ENCODE measurements around the gene PSMD8.
"Not testable (repeated sequence)": the region's sequence is repeated elsewhere in the genome, so short reads cannot be mapped to it uniquely, and the experiment has no call there.

Gene PSMD8

DNA sequence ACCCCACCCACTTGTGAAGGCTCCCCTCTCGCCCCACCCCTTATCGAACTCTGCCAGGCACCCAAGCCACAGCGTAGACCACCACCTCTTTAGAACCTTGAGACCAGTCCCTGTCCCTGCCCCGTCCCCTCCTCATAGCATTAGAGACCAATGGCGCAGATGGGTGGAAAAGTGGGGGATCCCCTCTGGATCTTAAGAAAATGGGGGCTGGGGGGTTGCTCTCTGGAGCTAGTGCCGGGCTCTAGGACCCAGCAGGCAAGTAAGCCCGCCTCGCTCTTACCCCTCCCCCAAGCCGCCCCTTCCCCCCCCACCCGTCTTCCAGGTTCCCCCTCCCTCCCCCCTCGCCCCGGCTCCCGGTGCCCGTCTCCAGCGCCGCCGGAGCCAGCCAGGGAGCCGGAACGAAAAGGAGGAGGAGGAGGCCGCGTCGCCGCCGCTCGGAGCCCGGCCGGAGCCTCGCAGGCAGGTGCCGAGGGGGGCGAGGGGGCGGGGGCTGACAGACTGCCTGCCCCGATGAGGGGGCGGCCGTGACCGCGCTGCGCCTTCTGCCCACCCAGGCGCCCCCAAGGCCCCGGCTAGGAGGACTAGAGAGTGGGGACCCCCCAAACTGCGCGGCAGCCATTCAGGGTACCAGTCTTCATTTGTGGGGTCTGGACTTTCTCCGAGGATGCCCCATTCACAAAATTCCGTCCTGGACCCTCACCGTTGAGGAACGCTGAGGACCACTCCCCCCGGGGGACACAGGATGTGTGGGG is 14.2 kb downstream of the PSMD8 start, which contains the start of gene SPRED3:
Gene SPRED3, plus strand, starts transcription at position 349 of the 752 bp plus-strand sequence. CDS start 1,606 bp downstream, outside the sequence.
- DNase-seq = peak; percentile 45

DNA sequence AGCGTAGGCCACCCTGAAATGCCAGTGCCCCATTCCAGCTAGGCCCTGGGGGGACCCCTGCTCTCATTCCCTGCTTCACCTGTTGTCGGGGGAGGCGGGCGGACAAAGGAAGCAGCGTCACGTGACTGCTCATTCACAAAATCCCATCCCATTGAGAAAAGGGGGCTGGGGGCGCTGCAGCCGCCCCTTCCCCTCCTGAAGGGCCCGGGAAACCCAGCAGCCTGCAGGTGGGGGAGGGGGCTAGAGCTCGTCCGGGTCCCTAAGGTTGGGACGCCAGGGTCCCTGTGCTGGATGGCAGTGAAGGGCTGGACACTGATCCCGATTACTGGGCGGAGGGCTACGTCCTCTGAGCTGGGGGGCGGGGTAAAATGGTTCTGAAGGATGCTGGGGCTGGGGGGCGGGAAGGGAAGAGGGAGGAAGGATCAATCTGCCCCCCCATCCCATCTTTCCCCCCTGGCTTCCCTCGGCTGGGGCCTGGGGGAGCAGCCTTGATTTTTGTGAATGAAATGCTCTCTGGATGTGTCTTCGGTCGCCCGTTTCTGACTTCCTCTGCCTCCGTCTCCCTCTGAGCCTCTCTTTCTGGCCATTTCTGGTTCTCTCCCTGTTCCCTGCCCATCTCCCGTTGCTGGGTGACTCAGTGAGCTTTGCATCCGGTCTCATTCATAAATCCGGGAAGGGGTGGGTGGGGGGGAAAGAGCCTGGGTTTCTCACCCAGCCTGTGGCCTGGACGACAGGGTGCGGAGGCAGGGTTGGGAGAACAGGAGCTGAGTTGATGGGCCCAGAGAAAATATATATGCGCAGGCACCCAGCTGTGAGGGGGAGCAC is 14.9 kb downstream of the PSMD8 start:
- peak; percentile 9 for DNase-seq

- no peak for DNase-seq
These were observed 15.9 kb downstream of the PSMD8 start for GRCh38 chr19:38389957-38390924.

GRCh38 chr19:38391911-38392464 is 17.6 kb downstream of the PSMD8 start:
- no peak for DNase-seq

- no peak for DNase-seq
These were observed 18.4 kb downstream of the PSMD8 start for GRCh38 chr19:38392707-38393308.

- no peak for DNase-seq
These were observed 20.1 kb downstream of the PSMD8 start for GRCh38 chr19:38394488-38394887.

DNA sequence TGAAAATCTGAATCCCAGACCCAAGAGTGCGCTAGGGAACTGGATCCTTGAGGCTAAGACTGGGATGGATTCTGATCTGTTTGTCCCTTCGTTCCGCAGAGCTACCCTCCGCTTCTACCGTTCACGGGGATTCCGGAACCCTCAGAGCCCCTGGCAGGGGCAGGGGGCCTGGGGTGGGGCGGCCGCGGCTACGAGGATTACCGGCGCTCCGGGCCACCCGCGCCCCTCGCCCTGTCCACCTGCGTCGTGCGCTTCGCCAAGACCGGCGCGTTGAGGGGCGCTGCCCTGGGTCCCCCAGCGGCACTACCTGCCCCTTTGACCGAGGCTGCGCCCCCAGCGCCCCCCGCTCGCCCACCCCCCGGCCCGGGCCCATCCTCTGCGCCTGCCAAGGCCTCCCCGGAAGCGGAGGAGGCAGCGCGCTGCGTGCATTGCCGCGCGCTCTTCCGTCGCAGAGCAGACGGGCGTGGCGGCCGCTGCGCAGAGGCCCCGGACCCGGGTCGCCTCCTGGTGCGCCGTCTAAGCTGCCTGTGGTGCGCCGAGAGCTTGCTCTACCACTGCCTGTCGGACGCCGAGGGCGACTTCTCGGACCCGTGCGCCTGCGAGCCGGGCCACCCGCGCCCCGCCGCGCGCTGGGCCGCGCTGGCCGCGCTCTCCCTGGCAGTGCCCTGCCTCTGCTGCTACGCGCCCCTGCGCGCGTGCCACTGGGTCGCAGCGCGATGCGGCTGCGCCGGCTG is 21.2 kb downstream of the PSMD8 start:
- no peak for DNase-seq

DNA sequence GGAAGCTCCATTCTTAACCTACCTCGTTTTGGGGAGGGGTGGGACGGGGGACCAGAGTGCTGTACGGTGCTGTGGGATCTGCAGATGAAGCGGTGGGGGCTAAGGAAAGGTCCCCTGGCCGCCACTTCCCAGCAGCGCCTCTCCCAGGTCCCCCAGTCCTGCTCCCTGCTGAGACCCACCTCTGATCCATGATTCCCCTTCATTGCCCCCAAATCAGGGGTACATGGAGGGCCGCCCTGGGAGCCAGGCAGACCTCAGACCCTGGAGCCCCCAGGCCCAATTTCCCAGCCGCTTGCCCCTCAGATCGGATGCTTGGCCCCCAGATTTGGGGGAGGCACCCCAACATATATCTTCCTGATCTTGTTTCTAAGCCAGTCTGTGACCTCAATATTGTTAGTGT is 24.7 kb downstream of the PSMD8 start:
- no peak for DNase-seq

- DNase-seq = no peak
These were observed 25.2 kb downstream of the PSMD8 start for GRCh38 chr19:38399537-38399936.

DNA sequence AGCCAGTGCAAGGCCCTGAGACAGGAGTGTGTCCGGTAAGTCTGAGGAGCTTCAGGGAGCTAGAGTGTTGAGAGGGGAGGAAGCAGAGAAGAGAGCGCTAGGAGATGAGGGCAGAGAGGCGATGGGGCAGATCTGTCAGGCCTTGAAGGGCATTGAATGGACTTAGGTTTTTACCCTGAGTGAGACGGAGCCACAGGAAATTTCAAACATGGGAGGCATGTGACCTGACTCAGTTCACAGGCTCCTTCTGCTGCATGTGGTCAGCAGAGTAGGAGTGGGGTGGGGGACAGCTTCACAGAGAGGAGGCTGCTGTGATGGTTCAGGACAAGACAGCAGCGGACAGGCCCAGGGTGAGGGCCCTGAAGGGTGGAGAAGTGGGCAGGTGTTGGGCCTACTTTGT is 26.0 kb downstream of the PSMD8 start:
- no peak for DNase-seq

GRCh38 chr19:38401148-38401547 is 26.8 kb downstream of the PSMD8 start:
- DNase-seq = no peak

DNA sequence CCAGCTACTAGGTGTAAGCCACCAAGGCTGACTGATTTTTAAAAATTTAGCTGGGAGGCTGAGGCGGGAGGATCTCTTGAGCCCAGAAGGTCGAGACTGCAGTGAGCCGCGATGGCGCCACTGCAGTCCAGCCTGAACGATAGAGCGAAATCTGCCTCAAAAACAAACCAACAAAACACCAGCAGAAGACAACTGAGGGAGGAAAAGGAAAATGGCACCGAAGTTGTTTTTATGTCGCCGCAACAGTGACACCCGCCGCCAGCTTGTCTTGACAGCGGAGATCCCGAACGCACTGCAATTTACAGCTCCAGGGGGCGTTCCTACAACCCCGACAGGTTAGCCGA is 28.2 kb downstream of the PSMD8 start:
- DNase-seq = no peak

GRCh38 chr19:38402967-38403674 is 28.8 kb downstream of the PSMD8 start, which contains the start of gene FAM98C:
TSS of gene FAM98C (plus strand) at chr19:38403093. CDS start at chr19:38403154, 61 bp downstream.
- peak; percentile 93 for DNase-seq

DNA sequence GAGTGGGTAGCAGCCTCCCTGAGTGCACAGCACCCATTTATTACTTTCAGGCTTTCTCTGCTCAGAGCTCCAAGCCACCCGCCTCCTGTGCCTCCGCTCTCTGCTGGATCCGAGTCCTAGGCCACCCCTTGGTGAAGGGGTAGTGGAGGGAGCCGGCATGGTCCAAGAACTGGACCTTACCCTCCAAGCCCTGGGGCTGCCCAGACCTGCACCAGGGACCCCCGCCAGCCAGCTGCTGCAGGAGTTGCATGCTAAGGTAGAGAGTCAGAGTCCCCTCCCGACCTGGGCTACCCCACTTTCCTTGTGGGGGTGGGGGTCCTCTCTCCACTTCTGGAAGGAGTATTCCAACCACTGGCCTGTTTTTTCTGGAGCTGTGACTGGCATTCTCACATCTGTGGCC is 30.5 kb downstream of the PSMD8 start:
- no peak for DNase-seq

GRCh38 chr19:38405276-38405675 is 30.9 kb downstream of the PSMD8 start:
- no peak for DNase-seq

DNA sequence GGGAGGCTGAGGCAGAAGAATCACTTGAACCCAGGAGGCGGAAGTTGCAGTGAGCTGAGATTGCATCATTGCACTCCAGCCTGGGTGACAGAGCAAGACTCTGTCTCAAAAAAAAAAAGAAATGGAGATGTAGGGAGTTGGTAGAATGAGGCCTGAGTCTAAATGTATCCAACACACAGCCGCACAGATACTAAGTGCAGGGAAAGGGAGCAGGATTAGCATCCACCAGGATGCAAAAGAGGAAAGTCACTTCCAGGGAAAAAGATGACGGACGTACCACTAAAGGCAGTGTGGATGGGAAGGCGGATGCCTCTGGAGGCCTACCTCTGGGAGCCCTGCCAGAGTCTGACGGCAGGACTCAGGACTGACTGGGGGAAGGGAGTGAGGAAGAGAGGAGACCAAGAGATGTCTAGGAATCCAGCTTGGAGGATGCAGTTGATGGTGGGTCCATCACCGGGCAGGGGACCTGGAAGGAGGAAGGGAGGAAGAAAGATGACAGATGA is 35.3 kb downstream of the PSMD8 start:
- no peak for DNase-seq

DNA sequence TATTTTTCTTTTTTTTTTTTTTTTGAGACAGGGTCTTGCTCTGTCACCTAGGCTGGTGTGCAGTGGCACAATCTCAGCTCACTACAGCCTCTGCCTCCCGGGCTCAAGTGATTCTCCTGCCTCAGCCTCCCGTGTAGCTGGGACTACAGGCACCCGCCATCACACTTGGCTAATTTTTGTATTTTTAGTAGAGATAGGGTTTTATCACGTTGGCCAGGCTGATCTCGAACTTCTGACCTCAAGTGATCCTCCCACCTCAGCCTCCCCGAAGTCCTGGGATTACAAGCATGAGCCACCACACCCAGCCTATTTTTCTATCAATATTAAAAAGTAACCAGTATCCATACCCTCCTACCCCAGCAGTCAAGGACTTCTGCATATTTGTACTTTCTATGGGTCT is 36.0 kb downstream of the PSMD8 start:
- DNase-seq = not testable (repeated sequence)

GRCh38 chr19:38411041-38411712 is 36.8 kb downstream of the PSMD8 start:
- DNase-seq = no peak

- not testable (repeated sequence) for DNase-seq
These were observed 37.5 kb downstream of the PSMD8 start for GRCh38 chr19:38411898-38412297.

DNA sequence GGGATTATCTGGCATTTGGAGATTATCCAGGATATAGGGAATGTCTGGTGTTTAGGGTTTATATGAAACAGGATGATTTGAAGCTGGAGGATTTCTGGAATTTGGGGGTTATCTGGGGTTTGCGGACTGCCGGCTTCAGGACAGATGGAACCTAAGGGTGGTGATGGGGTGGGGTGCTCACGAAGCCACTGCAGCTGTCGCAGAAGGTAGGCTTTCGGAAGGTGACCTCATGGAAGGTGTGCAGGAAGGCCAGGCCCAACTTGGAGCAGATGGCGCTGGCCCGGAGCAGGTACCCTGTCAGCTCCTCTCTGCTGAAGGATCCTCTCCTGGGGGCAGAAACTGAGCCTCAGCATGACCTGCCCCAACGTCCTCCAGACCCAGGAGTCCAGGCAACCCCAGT is 38.1 kb downstream of the PSMD8 start:
- DNase-seq = no peak
